ENCODE data around the gene TMEM164.

Gene TMEM164

DNA sequence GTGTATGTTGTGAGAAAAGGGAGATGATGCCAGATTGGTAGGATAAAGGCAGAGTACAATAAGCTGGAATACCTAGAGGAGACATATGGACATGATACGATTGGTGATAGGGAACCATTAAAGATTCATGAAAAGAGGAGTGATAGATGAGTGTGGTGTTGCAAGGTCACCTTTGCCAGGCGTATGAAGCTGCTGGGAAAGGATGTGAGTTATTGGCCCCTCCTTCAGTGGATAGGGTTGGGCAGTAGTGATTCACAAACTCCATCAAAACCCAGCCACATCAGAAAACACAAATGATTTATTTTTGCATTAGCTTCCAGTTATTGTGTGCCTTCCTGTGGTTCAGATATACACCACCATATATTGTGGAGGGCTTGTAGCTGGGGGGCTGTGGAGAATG is 34.3 kb downstream of the TMEM164 start:
- no peaks in the 10 kb centered on the region for H3K27me3 ChIP-seq (ENCODE audit: control insufficient read depth in 5 of 5, insufficient read depth in 4 of 5, low read length in 5 of 5)
- H3K4me3 ChIP-seq (ENCODE audit: low read depth in 1 of 5, low read length in 5 of 5), result no peak overlapping the region
- peaks cover 0 to 10% (median 0%) of the 10 kb centered on the region in 5 donors for H3K4me1 ChIP-seq (ENCODE audit: control insufficient read depth in 5 of 5, insufficient read depth in 5 of 5, low read length in 5 of 5)
- no peak overlapping the region for H3K27ac ChIP-seq (ENCODE audit: low read depth, low read length)
- H3K9me3 ChIP-seq (ENCODE audit: control insufficient read depth in 5 of 5, low read length in 5 of 5), result no peaks in the 10 kb centered on the region
- H3K9ac ChIP-seq (ENCODE audit: low read length in 5 of 5), result no peak overlapping the region
- no peaks in the 10 kb centered on the region for H3K36me3 ChIP-seq (ENCODE audit: control insufficient read depth in 5 of 5, insufficient read depth in 5 of 5, low read length in 5 of 5)

GRCh38 chrX:110038900-110039299 is 36.0 kb downstream of the TMEM164 start:
- Histone ChIP-seq H3K4me3 (ENCODE audit: low read depth in 1 of 5, low read length in 5 of 5) (no peak overlapping the region), H3K27me3 (ENCODE audit: control insufficient read depth in 5 of 5, insufficient read depth in 4 of 5, low read length in 5 of 5) (no peaks in the 10 kb centered on the region), H3K27ac (ENCODE audit: low read depth, low read length) (peak overlapping the region; percentile 7), H3K9me3 (ENCODE audit: control insufficient read depth in 5 of 5, low read length in 5 of 5) (no peaks in the 10 kb centered on the region), H3K9ac (ENCODE audit: low read length in 5 of 5) (no peak overlapping the region), H3K36me3 (ENCODE audit: control insufficient read depth in 5 of 5, insufficient read depth in 5 of 5, low read length in 5 of 5) (no peaks in the 10 kb centered on the region), H3K4me1 (ENCODE audit: control insufficient read depth in 5 of 5, insufficient read depth in 5 of 5, low read length in 5 of 5) (peaks cover 0 to 13% (median 0%) of the 10 kb centered on the region in 5 donors)

DNA sequence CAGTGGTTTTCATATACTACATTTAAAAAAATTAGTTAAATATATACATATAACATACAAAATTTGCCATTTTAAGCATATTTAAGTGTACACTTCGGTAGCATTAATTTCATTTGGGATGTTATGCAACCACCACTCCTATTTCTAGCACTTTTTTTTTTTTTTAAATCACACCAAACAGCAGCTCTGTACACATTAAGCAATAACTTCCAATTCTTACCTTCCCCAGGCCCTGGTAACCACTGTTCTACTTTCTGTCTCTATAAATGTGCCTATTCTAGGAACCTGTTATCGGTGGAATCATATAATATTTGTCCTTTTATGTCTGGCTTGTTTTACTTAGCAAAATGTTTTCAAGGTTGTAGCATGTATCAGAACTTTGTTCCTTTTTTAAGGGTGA is 39.1 kb downstream of the TMEM164 start:
- Histone ChIP-seq H3K9me3 (ENCODE audit: control insufficient read depth in 5 of 5, low read length in 5 of 5) (no peaks in the 10 kb centered on the region), H3K27me3 (ENCODE audit: control insufficient read depth in 5 of 5, insufficient read depth in 4 of 5, low read length in 5 of 5) (peaks cover 0 to 3% (median 0%) of the 10 kb centered on the region in 5 donors), H3K4me3 (ENCODE audit: low read depth in 1 of 5, low read length in 5 of 5) (no peak overlapping the region), H3K9ac (ENCODE audit: low read length in 5 of 5) (no peak overlapping the region), H3K27ac (ENCODE audit: low read depth, low read length) (peak overlapping the region; percentile 31), H3K4me1 (ENCODE audit: control insufficient read depth in 5 of 5, insufficient read depth in 5 of 5, low read length in 5 of 5) (peaks cover 0 to 20% (median 0%) of the 10 kb centered on the region in 5 donors), H3K36me3 (ENCODE audit: control insufficient read depth in 5 of 5, insufficient read depth in 5 of 5, low read length in 5 of 5) (no peaks in the 10 kb centered on the region)

GRCh38 chrX:110042496-110042895 is 39.6 kb downstream of the TMEM164 start:
- Histone ChIP-seq H3K9ac (ENCODE audit: low read length in 5 of 5) (no peak overlapping the region), H3K36me3 (ENCODE audit: control insufficient read depth in 5 of 5, insufficient read depth in 5 of 5, low read length in 5 of 5) (no peaks in the 10 kb centered on the region), H3K4me1 (ENCODE audit: control insufficient read depth in 5 of 5, insufficient read depth in 5 of 5, low read length in 5 of 5) (peaks cover 0 to 22% (median 0%) of the 10 kb centered on the region in 5 donors), H3K9me3 (ENCODE audit: control insufficient read depth in 5 of 5, low read length in 5 of 5) (no peaks in the 10 kb centered on the region), H3K4me3 (ENCODE audit: low read depth in 1 of 5, low read length in 5 of 5) (no peak overlapping the region), H3K27me3 (ENCODE audit: control insufficient read depth in 5 of 5, insufficient read depth in 4 of 5, low read length in 5 of 5) (peaks cover 0 to 3% (median 0%) of the 10 kb centered on the region in 5 donors), H3K27ac (ENCODE audit: low read depth, low read length) (peak overlapping the region; percentile 31)

GRCh38 chrX:110043506-110043905 is 40.6 kb downstream of the TMEM164 start:
- Histone ChIP-seq H3K9ac (ENCODE audit: low read length in 5 of 5) (no peak overlapping the region), H3K27ac (ENCODE audit: low read depth, low read length) (peak overlapping the region; percentile 26), H3K4me1 (ENCODE audit: control insufficient read depth in 5 of 5, insufficient read depth in 5 of 5, low read length in 5 of 5) (peaks cover 0 to 28% (median 10%) of the 10 kb centered on the region in 5 donors)

DNA sequence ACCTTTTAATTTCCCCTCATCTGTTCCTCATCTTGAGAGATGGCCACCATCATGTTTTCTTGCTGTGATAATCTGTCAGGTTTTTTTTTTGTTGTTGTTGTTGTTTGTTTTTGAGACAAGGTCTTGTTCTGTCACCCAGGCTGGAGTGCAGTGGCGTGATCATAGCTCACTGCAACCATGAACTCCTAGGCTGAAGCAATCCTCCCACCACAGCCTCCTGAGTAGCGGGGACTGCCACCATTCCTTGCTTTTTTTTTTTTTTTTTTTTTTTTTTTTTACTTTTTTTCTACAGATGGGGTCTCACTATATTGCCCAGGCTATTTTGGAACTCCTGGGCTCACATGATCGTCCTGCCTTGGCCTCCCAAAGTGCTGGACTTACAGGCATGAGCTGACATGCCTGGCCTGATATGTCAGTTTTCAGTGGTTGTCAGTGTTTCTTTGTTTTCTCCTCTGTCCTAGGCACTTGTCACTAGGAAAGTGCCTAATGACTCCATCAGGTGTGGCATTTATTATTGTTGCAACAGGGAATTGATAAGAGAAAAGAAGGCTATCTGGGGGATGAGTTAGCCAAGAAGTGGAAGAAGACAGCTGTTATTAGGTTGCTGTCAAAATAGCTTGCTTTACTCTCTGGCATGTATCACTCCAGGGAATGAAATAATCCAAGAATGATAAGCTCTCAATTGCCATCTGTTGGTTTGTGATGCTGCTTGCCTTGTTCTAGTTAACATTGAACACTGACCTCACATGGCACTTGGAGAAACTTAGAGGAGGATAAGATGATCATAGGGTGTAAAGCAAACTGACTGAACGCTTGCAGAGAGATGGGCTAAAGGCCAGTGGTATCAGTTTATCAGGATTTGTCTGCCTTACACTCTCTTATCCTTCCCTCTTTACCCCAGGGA is 41.7 kb downstream of the TMEM164 start:
- no peaks in the 10 kb centered on the region for H3K9me3 ChIP-seq (ENCODE audit: control insufficient read depth in 5 of 5, low read length in 5 of 5)
- no peak overlapping the region for H3K9ac ChIP-seq (ENCODE audit: low read length in 5 of 5)
- H3K4me1 ChIP-seq (ENCODE audit: control insufficient read depth in 5 of 5, insufficient read depth in 5 of 5, low read length in 5 of 5), result peaks cover 0 to 39% (median 13%) of the 10 kb centered on the region in 5 donors
- no peak overlapping the region for H3K4me3 ChIP-seq (ENCODE audit: low read depth in 1 of 5, low read length in 5 of 5)
- no peaks in the 10 kb centered on the region for H3K36me3 ChIP-seq (ENCODE audit: control insufficient read depth in 5 of 5, insufficient read depth in 5 of 5, low read length in 5 of 5)
- H3K27ac ChIP-seq (ENCODE audit: low read depth, low read length), result peak overlapping the region; percentile 34
- peaks cover 0 to 3% (median 0%) of the 10 kb centered on the region in 5 donors for H3K27me3 ChIP-seq (ENCODE audit: control insufficient read depth in 5 of 5, insufficient read depth in 4 of 5, low read length in 5 of 5)

More at GRCh38 chrX:110043506-110043905, 40.6 kb downstream of the TMEM164 start:
- no peaks in the 10 kb centered on the region for H3K9me3 ChIP-seq (ENCODE audit: control insufficient read depth in 5 of 5, low read length in 5 of 5)
- H3K4me3 ChIP-seq (ENCODE audit: low read depth in 1 of 5, low read length in 5 of 5), result no peak overlapping the region
- no peaks in the 10 kb centered on the region for H3K36me3 ChIP-seq (ENCODE audit: control insufficient read depth in 5 of 5, insufficient read depth in 5 of 5, low read length in 5 of 5)
- peaks cover 0 to 3% (median 0%) of the 10 kb centered on the region in 5 donors for H3K27me3 ChIP-seq (ENCODE audit: control insufficient read depth in 5 of 5, insufficient read depth in 4 of 5, low read length in 5 of 5)

- Histone ChIP-seq H3K9me3 (ENCODE audit: control insufficient read depth in 5 of 5, low read length in 5 of 5) (no peaks in the 10 kb centered on the region), H3K27ac (ENCODE audit: low read depth, low read length) (peak overlapping the region; percentile 34), H3K4me3 (ENCODE audit: low read depth in 1 of 5, low read length in 5 of 5) (no peak overlapping the region), H3K9ac (ENCODE audit: low read length in 5 of 5) (no peak overlapping the region), H3K4me1 (ENCODE audit: control insufficient read depth in 5 of 5, insufficient read depth in 5 of 5, low read length in 5 of 5) (peaks cover 0 to 44% (median 13%) of the 10 kb centered on the region in 5 donors), H3K36me3 (ENCODE audit: control insufficient read depth in 5 of 5, insufficient read depth in 5 of 5, low read length in 5 of 5) (no peaks in the 10 kb centered on the region), H3K27me3 (ENCODE audit: control insufficient read depth in 5 of 5, insufficient read depth in 4 of 5, low read length in 5 of 5) (peaks cover 0 to 3% (median 0%) of the 10 kb centered on the region in 5 donors)
These were observed 42.5 kb downstream of the TMEM164 start for GRCh38 chrX:110045421-110045820.

DNA sequence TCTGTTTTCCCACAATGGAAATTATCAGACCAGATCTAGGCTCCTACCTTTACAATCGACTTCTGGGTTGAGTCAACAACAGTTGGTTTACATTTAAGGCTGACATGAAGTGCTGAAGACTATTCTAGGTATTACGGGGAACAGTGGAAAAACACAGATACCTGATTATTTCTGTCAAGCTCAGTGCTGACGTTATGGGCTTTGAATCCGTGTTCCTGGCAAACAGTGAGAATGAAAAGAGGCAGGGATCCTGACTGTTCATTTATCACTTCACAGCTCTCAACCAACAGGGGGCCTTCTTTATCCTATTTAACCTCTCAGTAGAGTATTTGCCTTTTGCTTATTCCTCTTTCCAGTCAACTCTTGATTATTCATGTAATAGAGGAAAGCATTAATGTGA is 43.1 kb downstream of the TMEM164 start:
- H3K9ac ChIP-seq (ENCODE audit: low read length in 5 of 5), result no peak overlapping the region
- no peaks in the 10 kb centered on the region for H3K36me3 ChIP-seq (ENCODE audit: control insufficient read depth in 5 of 5, insufficient read depth in 5 of 5, low read length in 5 of 5)
- H3K9me3 ChIP-seq (ENCODE audit: control insufficient read depth in 5 of 5, low read length in 5 of 5), result no peaks in the 10 kb centered on the region
- H3K27me3 ChIP-seq (ENCODE audit: control insufficient read depth in 5 of 5, insufficient read depth in 4 of 5, low read length in 5 of 5), result peaks cover 0 to 3% (median 0%) of the 10 kb centered on the region in 5 donors
- H3K4me1 ChIP-seq (ENCODE audit: control insufficient read depth in 5 of 5, insufficient read depth in 5 of 5, low read length in 5 of 5), result peaks cover 0 to 44% (median 13%) of the 10 kb centered on the region in 5 donors
- no peak overlapping the region for H3K4me3 ChIP-seq (ENCODE audit: low read depth in 1 of 5, low read length in 5 of 5)
- H3K27ac ChIP-seq (ENCODE audit: low read depth, low read length), result peak overlapping the region; percentile 34

GRCh38 chrX:110046971-110047370 is 44.1 kb downstream of the TMEM164 start:
- Histone ChIP-seq H3K4me3 (ENCODE audit: low read depth in 1 of 5, low read length in 5 of 5) (no peak overlapping the region), H3K9me3 (ENCODE audit: control insufficient read depth in 5 of 5, low read length in 5 of 5) (no peaks in the 10 kb centered on the region), H3K36me3 (ENCODE audit: control insufficient read depth in 5 of 5, insufficient read depth in 5 of 5, low read length in 5 of 5) (no peaks in the 10 kb centered on the region), H3K27me3 (ENCODE audit: control insufficient read depth in 5 of 5, insufficient read depth in 4 of 5, low read length in 5 of 5) (peaks cover 0 to 3% (median 0%) of the 10 kb centered on the region in 5 donors), H3K27ac (ENCODE audit: low read depth, low read length) (peak overlapping the region; percentile 75), H3K9ac (ENCODE audit: low read length in 5 of 5) (no peak overlapping the region), H3K4me1 (ENCODE audit: control insufficient read depth in 5 of 5, insufficient read depth in 5 of 5, low read length in 5 of 5) (peaks cover 0 to 38% (median 13%) of the 10 kb centered on the region in 5 donors)

GRCh38 chrX:110049096-110049495 is 46.2 kb downstream of the TMEM164 start:
- Histone ChIP-seq H3K9me3 (ENCODE audit: control insufficient read depth in 5 of 5, low read length in 5 of 5) (no peaks in the 10 kb centered on the region), H3K27ac (ENCODE audit: low read depth, low read length) (peak overlapping the region; percentile 75), H3K4me1 (ENCODE audit: control insufficient read depth in 5 of 5, insufficient read depth in 5 of 5, low read length in 5 of 5) (peaks cover 0 to 38% (median 15%) of the 10 kb centered on the region in 5 donors), H3K4me3 (ENCODE audit: low read depth in 1 of 5, low read length in 5 of 5) (no peak overlapping the region), H3K9ac (ENCODE audit: low read length in 5 of 5) (no peak overlapping the region), H3K36me3 (ENCODE audit: control insufficient read depth in 5 of 5, insufficient read depth in 5 of 5, low read length in 5 of 5) (no peaks in the 10 kb centered on the region), H3K27me3 (ENCODE audit: control insufficient read depth in 5 of 5, insufficient read depth in 4 of 5, low read length in 5 of 5) (peaks cover 0 to 3% (median 0%) of the 10 kb centered on the region in 5 donors)

All from subcutaneous abdominal adipose tissue (tissue), 5 donors.